GM03348 (cell line): ENCODE results near the gene IP6K3.

Experiments
- DNase-seq: peaks from one replicate; pipeline ENCODE4 v3.0.0; 2012; ENCODE audit warnings: low spot score

The IP6K3 gene

GRCh38 chr6:33723371-33724085 is 23.2 kb downstream of the IP6K3 start:
- no peak for DNase-seq

- no peak for DNase-seq
Measured at GRCh38 chr6:33722103-33722623, 24.5 kb downstream of the IP6K3 start.

GRCh38 chr6:33721508-33721907 is 25.2 kb downstream of the IP6K3 start:
- no peak for DNase-seq

GRCh38 chr6:33720998-33721397 is 25.7 kb downstream of the IP6K3 start:
- DNase-seq: no peak

GRCh38 chr6:33719326-33719987 is 27.2 kb downstream of the IP6K3 start:
- no peak for DNase-seq

GRCh38 chr6:33718713-33719112 is 28.0 kb downstream of the IP6K3 start:
- DNase-seq: no peak

- DNase-seq: peak; percentile 33
Measured at GRCh38 chr6:33717934-33718455, 28.7 kb downstream of the IP6K3 start.

- DNase-seq: no peak
Measured at GRCh38 chr6:33716890-33717632, 29.6 kb downstream of the IP6K3 start.

GRCh38 chr6:33716379-33716778 is 30.3 kb downstream of the IP6K3 start:
- DNase-seq: no peak

GRCh38 chr6:33714385-33715040 is 32.2 kb downstream of the IP6K3 start:
- DNase-seq: no peak

GRCh38 chr6:33713786-33714185 is 32.9 kb downstream of the IP6K3 start:
- no peak for DNase-seq

GRCh38 chr6:33712914-33713313 is 33.8 kb downstream of the IP6K3 start:
- DNase-seq: no peak

- peak; percentile 100 for DNase-seq
Measured at GRCh38 chr6:33711140-33712129, 35.3 kb downstream of the IP6K3 start, which contains the start of gene UQCC2. Gene UQCC2 (minus strand): TSS chr6:33711700. CDS start chr6:33711686, 14 bp downstream.

GRCh38 chr6:33710296-33711121 is 36.2 kb downstream of the IP6K3 start:
- DNase-seq: no peak

GRCh38 chr6:33709605-33710295 is 37.0 kb downstream of the IP6K3 start:
- no peak for DNase-seq

- DNase-seq: no peak
Measured at GRCh38 chr6:33708516-33709204, 38.0 kb downstream of the IP6K3 start.

GRCh38 chr6:33707771-33708170 is 38.9 kb downstream of the IP6K3 start:
- no peak for DNase-seq

GRCh38 chr6:33705955-33706725 is 40.6 kb downstream of the IP6K3 start:
- DNase-seq: no peak
